ENCODE measurements around the gene MUC15.

DNA sequence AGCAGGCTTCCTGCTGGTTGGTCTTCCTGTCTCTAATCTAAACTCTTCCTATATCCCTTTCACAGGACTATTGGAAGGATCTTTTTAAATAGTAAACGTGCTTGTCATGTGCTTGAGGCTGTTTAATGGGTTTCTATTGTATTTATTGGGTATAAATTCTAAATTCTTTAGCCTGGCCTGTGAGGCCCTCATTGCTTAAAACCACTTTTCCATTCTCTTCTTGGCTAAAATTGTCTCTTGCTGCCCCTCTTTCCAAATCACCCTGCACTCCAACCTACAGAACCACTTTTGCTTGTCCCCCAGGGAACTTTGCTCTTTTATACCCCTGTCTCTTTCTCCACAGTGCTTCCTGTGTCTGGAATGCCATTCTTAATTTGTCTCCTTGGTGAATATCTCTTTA is 46.4 kb upstream of the MUC15 start:
- TF ChIP-seq ZNF565 (CRISPR knock-in tag; conservative IDR thresholded peaks at IDR 0.05; ENCODE audit: low read depth) (no peak), ZC3H10 (CRISPR knock-in tag; IDR thresholded peaks at IDR 0.05) (no peak), ISL1 (CRISPR knock-in tag; IDR thresholded peaks at IDR 0.05) (no peak), TOX (CRISPR knock-in tag; IDR thresholded peaks at IDR 0.05; ENCODE audit: borderline replicate concordance) (no peak), ESRRG (CRISPR knock-in tag; IDR thresholded peaks at IDR 0.05) (no peak), PPARA (CRISPR knock-in tag; IDR thresholded peaks at IDR 0.05; ENCODE audit: borderline replicate concordance) (no peak), SNAI2 (CRISPR knock-in tag; IDR thresholded peaks at IDR 0.05) (no peak), ZNF8 (CRISPR knock-in tag; IDR thresholded peaks at IDR 0.05) (no peak), RARB (CRISPR knock-in tag; IDR thresholded peaks at IDR 0.05) (no peak), ZFP3 (CRISPR knock-in tag; IDR thresholded peaks at IDR 0.05) (no peak)
- TF ChIP-seq, protein P1, sequence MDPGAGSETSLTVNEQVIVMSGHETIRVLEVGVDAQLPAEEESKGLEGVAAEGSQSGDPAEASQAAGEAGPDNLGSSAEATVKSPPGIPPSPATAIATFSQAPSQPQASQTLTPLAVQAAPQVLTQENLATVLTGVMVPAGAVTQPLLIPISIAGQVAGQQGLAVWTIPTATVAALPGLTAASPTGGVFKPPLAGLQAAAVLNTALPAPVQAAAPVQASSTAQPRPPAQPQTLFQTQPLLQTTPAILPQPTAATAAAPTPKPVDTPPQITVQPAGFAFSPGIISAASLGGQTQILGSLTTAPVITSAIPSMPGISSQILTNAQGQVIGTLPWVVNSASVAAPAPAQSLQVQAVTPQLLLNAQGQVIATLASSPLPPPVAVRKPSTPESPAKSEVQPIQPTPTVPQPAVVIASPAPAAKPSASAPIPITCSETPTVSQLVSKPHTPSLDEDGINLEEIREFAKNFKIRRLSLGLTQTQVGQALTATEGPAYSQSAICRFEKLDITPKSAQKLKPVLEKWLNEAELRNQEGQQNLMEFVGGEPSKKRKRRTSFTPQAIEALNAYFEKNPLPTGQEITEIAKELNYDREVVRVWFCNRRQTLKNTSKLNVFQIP (CRISPR knock-in tag; IDR thresholded peaks at IDR 0.05; ENCODE audit: borderline replicate concordance, low read depth) = no peak
- TF ChIP-seq, protein P2, sequence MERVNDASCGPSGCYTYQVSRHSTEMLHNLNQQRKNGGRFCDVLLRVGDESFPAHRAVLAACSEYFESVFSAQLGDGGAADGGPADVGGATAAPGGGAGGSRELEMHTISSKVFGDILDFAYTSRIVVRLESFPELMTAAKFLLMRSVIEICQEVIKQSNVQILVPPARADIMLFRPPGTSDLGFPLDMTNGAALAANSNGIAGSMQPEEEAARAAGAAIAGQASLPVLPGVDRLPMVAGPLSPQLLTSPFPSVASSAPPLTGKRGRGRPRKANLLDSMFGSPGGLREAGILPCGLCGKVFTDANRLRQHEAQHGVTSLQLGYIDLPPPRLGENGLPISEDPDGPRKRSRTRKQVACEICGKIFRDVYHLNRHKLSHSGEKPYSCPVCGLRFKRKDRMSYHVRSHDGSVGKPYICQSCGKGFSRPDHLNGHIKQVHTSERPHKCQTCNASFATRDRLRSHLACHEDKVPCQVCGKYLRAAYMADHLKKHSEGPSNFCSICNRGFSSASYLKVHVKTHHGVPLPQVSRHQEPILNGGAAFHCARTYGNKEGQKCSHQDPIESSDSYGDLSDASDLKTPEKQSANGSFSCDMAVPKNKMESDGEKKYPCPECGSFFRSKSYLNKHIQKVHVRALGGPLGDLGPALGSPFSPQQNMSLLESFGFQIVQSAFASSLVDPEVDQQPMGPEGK (CRISPR knock-in tag; IDR thresholded peaks at IDR 0.05; ENCODE audit: borderline replicate concordance) = no peak

All from SK-N-SH treated with all-trans-retinoic acid at 6 μM for 48 hours (cell line).